SK-N-SH (cell line): ENCODE results near the gene FFAR3. TPM values are rescaled to one million over a fixed set of nuclear protein-coding genes. Genes with fewer than 3 reads are reported as not detected.

Source experiments
- CTCF ChIA-PET: fragments of 300-600, 350-600 bp; formaldehyde crosslinking; extraction: SDS; loops from one replicate; lab custom pipeline; 2021; lab: Yijun Ruan, JAX
- POLR2A ChIA-PET: fragments of 350-600 bp; sonication (Branson Sonifier 250); formaldehyde crosslinking; extraction: SDS; loops from one replicate; lab custom pipeline; 2020; ENCODE audit warnings: antibody characterized with exemption, inconsistent platforms; lab: Yijun Ruan, JAX
- DNase-seq: peaks from one replicate; pipeline ENCODE4 v3.0.0; 2012
- H2AFZ ChIP-seq: fragments of 200-600 bp; sonication (generic); 2 replicates; pipeline ENCODE4 v1.8.1; 2016; ENCODE audit warnings: antibody characterized with exemption, mild to moderate bottlenecking, low read depth
- H3F3A ChIP-seq: fragments of 200-600 bp; sonication (generic); replicated peaks from 2 replicates; pipeline ENCODE3; 2016; ENCODE audit warnings: antibody characterized with exemption, mild to moderate bottlenecking; ENCODE audit not compliant: insufficient read depth
- H3K27ac ChIP-seq, 2 experiments: fragments of 200-500 bp in 1 of 2; fragments of 200-600 bp in 1 of 2; sonication (Bioruptor generic) in 1 of 2; sonication (generic), shearing (Covaris generic) in 1 of 2; 2 replicates each; pipeline versions ENCODE4 v1.5.1 to v1.6.1; 2014 to 2016; ENCODE audit warnings: low read depth in 2 of 2, inconsistent platforms in 1 of 2, low read length in 1 of 2, mild to moderate bottlenecking in 1 of 2, mixed read lengths in 1 of 2
- H3K27me3 ChIP-seq: fragments of 200-600 bp; sonication (generic), shearing (Covaris generic); 2 replicates; pipeline ENCODE4 v1.6.1; 2016; ENCODE audit warnings: mixed run types; ENCODE audit not compliant: insufficient read depth
- H3K36me3 ChIP-seq, 2 experiments: fragments of 200-500 bp in 1 of 2; fragments of 200-600 bp in 1 of 2; sonication (Bioruptor generic) in 1 of 2; sonication (generic) in 1 of 2; replicated peaks in 1 of 2; 2 replicates each; pipeline versions ENCODE3 to v1.5.1; 2014 to 2016; ENCODE audit warnings: low read length in 1 of 2, mild to moderate bottlenecking in 1 of 2; ENCODE audit not compliant: insufficient read depth in 2 of 2, control insufficient read depth in 1 of 2
- H3K4me1 ChIP-seq, 2 experiments: fragments of 200-500 bp in 1 of 2; fragments of 200-600 bp in 1 of 2; sonication (Bioruptor generic) in 1 of 2; sonication (generic), shearing (Covaris generic) in 1 of 2; 2 replicates each; pipeline versions ENCODE4 v1.5.1 to v1.6.1; 2014 to 2016; ENCODE audit warnings: low read depth in 1 of 2, low read length in 1 of 2, mixed run types in 1 of 2; ENCODE audit not compliant: insufficient read depth in 2 of 2, control insufficient read depth in 1 of 2
- H3K4me2 ChIP-seq: fragments of 200-600 bp; sonication (generic), shearing (Covaris generic); 2 replicates; pipeline ENCODE4 v1.6.1; 2017; ENCODE audit warnings: mixed run types
- H3K4me3 ChIP-seq, 2 experiments: fragments of 200-500 bp in 1 of 2; fragments of 200-600 bp in 1 of 2; sonication (Bioruptor generic) in 1 of 2; sonication (generic), shearing (Covaris generic) in 1 of 2; 2 replicates each; pipeline versions ENCODE4 v1.5.1 to v1.8.1; 2014 to 2016; ENCODE audit warnings: low read depth in 2 of 2, inconsistent platforms in 1 of 2, low read length in 1 of 2, mild to moderate bottlenecking in 1 of 2, mixed read lengths in 1 of 2, moderate library complexity in 1 of 2
- H3K79me2 ChIP-seq: fragments of 200-600 bp; sonication (generic); 2 replicates; pipeline ENCODE4 v1.8.1; 2017; ENCODE audit warnings: mild to moderate bottlenecking; ENCODE audit not compliant: insufficient read depth
- H3K9ac ChIP-seq: fragments of 200-600 bp; sonication (generic); 2 replicates; pipeline ENCODE4 v1.6.1; 2017; ENCODE audit warnings: mixed run types
- H3K9me2 ChIP-seq: fragments of 200-600 bp; sonication (generic); 2 replicates; pipeline ENCODE4 v1.6.1; 2017; ENCODE audit warnings: mixed run types
- H3K9me3 ChIP-seq: fragments of 200-600 bp; sonication (generic); 2 replicates; pipeline ENCODE4 v1.6.1; 2017; ENCODE audit warnings: mixed run types, mild to moderate bottlenecking, moderate library complexity
- H4K20me1 ChIP-seq: fragments of 200-600 bp; sonication (generic); 2 replicates; pipeline ENCODE4 v1.6.1; 2017; ENCODE audit warnings: mild to moderate bottlenecking, mixed run types; ENCODE audit not compliant: insufficient read depth
- EP300 ChIP-seq, 2 experiments: IDR thresholded peaks; 2 replicates each; pipeline versions ENCODE4 v1.4.0 to v1.6.1; 2012; ENCODE audit warnings: borderline replicate concordance in 1 of 2, low read depth in 1 of 2, low read length in 1 of 2
- FOXJ3 ChIP-seq: sonication (generic); formaldehyde crosslinking; IDR thresholded peaks from 2 replicates; pipeline ENCODE4 v1.5.1; 2020; ENCODE audit warnings: mild to moderate bottlenecking, missing genetic modification reagents
- FOXM1 ChIP-seq: IDR thresholded peaks from 2 replicates; pipeline ENCODE4 v1.4.0; 2012; ENCODE audit warnings: low read depth, mild to moderate bottlenecking
- GABPA ChIP-seq: IDR thresholded peaks from 2 replicates; pipeline ENCODE4 v1.4.0; 2012; ENCODE audit warnings: low read depth, mild to moderate bottlenecking
- GATA2 ChIP-seq: sonication (generic); formaldehyde crosslinking; IDR thresholded peaks from 2 replicates; pipeline ENCODE4 v1.5.0; 2020; ENCODE audit warnings: mild to moderate bottlenecking, missing genetic modification reagents
- MAX ChIP-seq: IDR thresholded peaks from 2 replicates; pipeline ENCODE4 v1.4.0; 2012; ENCODE audit warnings: low read depth
- MEF2A ChIP-seq: IDR thresholded peaks from 2 replicates; pipeline ENCODE4 v1.4.0; 2012; ENCODE audit warnings: low read depth, borderline replicate concordance
- NRF1 ChIP-seq: IDR thresholded peaks from 2 replicates; pipeline ENCODE4 v1.6.1; 2012; ENCODE audit warnings: low read depth, mild to moderate bottlenecking, low read length
- POLR2AphosphoS5 ChIP-seq: IDR thresholded peaks from 2 replicates; pipeline ENCODE4 v1.6.1; 2012; ENCODE audit warnings: low read depth, low read length
- RAD21 ChIP-seq: IDR thresholded peaks from 2 replicates; pipeline ENCODE4 v1.6.1; 2012; ENCODE audit warnings: mild to moderate bottlenecking, low read length
- RCOR1 ChIP-seq: fragments of 150-350 bp; IDR thresholded peaks from 2 replicates; pipeline ENCODE4 v1.6.1; 2017; ENCODE audit warnings: antibody characterized with exemption, low read length
- REST ChIP-seq: IDR thresholded peaks from 2 replicates; pipeline ENCODE4 v1.6.1; 2012; ENCODE audit warnings: mild to moderate bottlenecking, low read depth, low read length, moderate library complexity
- RFX5 ChIP-seq: IDR thresholded peaks from 2 replicates; pipeline ENCODE4 v1.6.1; 2012; ENCODE audit warnings: mild to moderate bottlenecking, improper control_type of control experiment, low read length
- RXRA ChIP-seq: IDR thresholded peaks from 2 replicates; pipeline ENCODE4 v1.4.0; 2012; ENCODE audit warnings: low read depth, mild to moderate bottlenecking, borderline replicate concordance
- TCF12 ChIP-seq: IDR thresholded peaks from 2 replicates; pipeline ENCODE4 v1.4.0; 2012
- USF1 ChIP-seq: IDR thresholded peaks from 2 replicates; pipeline ENCODE4 v1.4.0; 2012; ENCODE audit warnings: low read depth, borderline replicate concordance
- WGBS: methylation state at CpG from one replicate; pipeline ENCODE4 v1.1.6; 2017; ENCODE audit warnings: low lambda C conversion rate; 5-methylcytosine and 5-hydroxymethylcytosine counted together
- polyA plus RNA-seq, 3 experiments: library from polyadenylated mRNA; depleted of rRNA; stranded (reverse); fragments of >200 nt; gene quantifications; 2 replicates each; pipeline ENCODE4 v1.2.3, GENCODE V29; 2012

The FFAR3 gene
- polyA plus RNA-seq, 1 of the 3 experiments (the other 2 are of a cell fraction), result not detected

- 62% methylated on average over 24 of the region's 47 CpGs for WGBS
- no peak for DNase-seq
Observed at GRCh38 chr19:35309481-35310279, 48.6 kb upstream of the FFAR3 start.

GRCh38 chr19:35310331-35310730, 47.9 kb upstream of the FFAR3 start:
- ChIA-PET CTCF (interaction anchor here (1.0 kb wide), 1 partner anchor 185 kb away, joined by 4 read pairs; no protein-coding TSS in a partner anchor), POLR2A (no interaction called here)
- Histone ChIP-seq H3K4me1 (no peaks in the 10 kb centered on the region), H3K9me2 (no peaks in the 10 kb centered on the region), H3K27me3 (no peaks in the 10 kb centered on the region; the same call in 1 of the 2 replicates), H2AFZ (no peak overlapping the region), H3K27ac (no peak overlapping the region), H3K36me3 (no peaks in the 10 kb centered on the region), H3K4me2 (no peak overlapping the region), H3K9ac (no peak overlapping the region), H3K79me2 (no peaks in the 10 kb centered on the region), H3K9me3 (no peaks in the 10 kb centered on the region), H4K20me1 (no peaks in the 10 kb centered on the region), H3F3A (no peaks in the 10 kb centered on the region), H3K4me3 (no peak overlapping the region)
- no peak for DNase-seq
- TF ChIP-seq RXRA (no peak), NRF1 (no peak)
- 51% methylated on average over 10 of the region's 12 CpGs for WGBS

More at GRCh38 chr19:35309481-35310279, 48.6 kb upstream of the FFAR3 start:
- Histone ChIP-seq H2AFZ (no peak overlapping the region), H3F3A (no peaks in the 10 kb centered on the region), H3K9me3 (no peaks in the 10 kb centered on the region), H3K79me2 (no peaks in the 10 kb centered on the region), H3K27ac (no peak overlapping the region), H3K36me3 (no peaks in the 10 kb centered on the region), H3K4me2 (no peak overlapping the region), H4K20me1 (no peaks in the 10 kb centered on the region), H3K27me3 (peaks cover 6% of the 10 kb centered on the region; the same call in 1 of the 2 replicates), H3K4me1 (no peaks in the 10 kb centered on the region), H3K4me3 (no peak overlapping the region), H3K9me2 (no peaks in the 10 kb centered on the region), H3K9ac (no peak overlapping the region)
- CTCF ChIA-PET, result interaction anchor here (0.7 kb wide), 1 partner anchor 44 kb away, joined by 3 read pairs; no protein-coding TSS in a partner anchor
- POLR2A ChIA-PET, result no interaction called here
- TF ChIP-seq EP300 (IDR thresholded peaks at IDR 0.05; ENCODE audit: borderline replicate concordance in 1 of 2, low read depth in 1 of 2, low read length in 1 of 2) (no peak), FOXJ3 (CRISPR knock-in tag) (no peak)

- Histone ChIP-seq H3K4me3 (no peak overlapping the region), H2AFZ (no peak overlapping the region), H4K20me1 (no peaks in the 10 kb centered on the region), H3K9me2 (no peaks in the 10 kb centered on the region), H3K27me3 (no peaks in the 10 kb centered on the region), H3K9ac (no peak overlapping the region), H3K9me3 (no peaks in the 10 kb centered on the region), H3F3A (no peaks in the 10 kb centered on the region), H3K27ac (no peak overlapping the region), H3K4me1 (no peaks in the 10 kb centered on the region), H3K79me2 (no peaks in the 10 kb centered on the region), H3K4me2 (no peak overlapping the region), H3K36me3 (no peaks in the 10 kb centered on the region)
- WGBS, result 72% methylated on average over 10 of the region's 10 CpGs
- no peak for DNase-seq
- POLR2A ChIA-PET, result no interaction called here
- CTCF ChIA-PET, result interaction anchor here (1.0 kb wide), 1 partner anchor 184 kb away, joined by 4 read pairs; no protein-coding TSS in a partner anchor
- TF ChIP-seq TCF12 (no peak), NRF1 (no peak), GABPA (no peak), FOXM1 (no peak), MAX (no peak), RAD21 (no peak), MEF2A (no peak), RCOR1 (no peak), USF1 (no peak), POLR2AphosphoS5 (no peak), RFX5 (no peak), REST (no peak), GATA2 (CRISPR knock-in tag) (no peak)
Observed at GRCh38 chr19:35310811-35311465, 47.3 kb upstream of the FFAR3 start.
